ENCODE results near the gene MAGEA9.
"Not testable (repeated sequence)": the region's sequence is repeated elsewhere in the genome, so short reads cannot be mapped to it uniquely, and the experiment has no call there.

GRCh38 chrX:149773026-149773425, 8.7 kb upstream of the MAGEA9 start:
- not testable (repeated sequence) for TF ChIP-seq POLR2A, CTCF (IDR thresholded peaks at IDR 0.05)
